GM13977 (cell line): ENCODE results near the gene SLC41A2.
"Not testable (repeated sequence)": the region's sequence is repeated elsewhere in the genome, so short reads cannot be mapped to it uniquely, and the experiment has no call there.

Experiments
- DNase-seq: peaks from one replicate; pipeline ENCODE4 v3.0.0; 2012; ENCODE audit warnings: low spot score
- in situ Hi-C: fragments of 300-500 bp; cut with MboI; formaldehyde crosslinking; loops from one replicate; pipeline ENCODE4 v1.12.0; 2022; ENCODE audit warnings: low sequenced_read_pairs, low pct_unique_long_range_greater_than_20kb, mixed read lengths, inconsistent platforms; ENCODE audit not compliant: unreplicated experiment
- TF ChIP-seq, protein P1 (sequence below): IDR thresholded peaks from 2 replicates; pipeline ENCODE4 v1.5.1; 2012; ENCODE audit warnings: mild to moderate bottlenecking, control low read depth; ENCODE audit not compliant: insufficient read depth; ENCODE audit errors: extremely low read depth, missing control alignments

The SLC41A2 gene

GRCh38 chr12:104957719-104958000, 430 bp downstream of the SLC41A2 start:
- TF ChIP-seq, protein P1, sequence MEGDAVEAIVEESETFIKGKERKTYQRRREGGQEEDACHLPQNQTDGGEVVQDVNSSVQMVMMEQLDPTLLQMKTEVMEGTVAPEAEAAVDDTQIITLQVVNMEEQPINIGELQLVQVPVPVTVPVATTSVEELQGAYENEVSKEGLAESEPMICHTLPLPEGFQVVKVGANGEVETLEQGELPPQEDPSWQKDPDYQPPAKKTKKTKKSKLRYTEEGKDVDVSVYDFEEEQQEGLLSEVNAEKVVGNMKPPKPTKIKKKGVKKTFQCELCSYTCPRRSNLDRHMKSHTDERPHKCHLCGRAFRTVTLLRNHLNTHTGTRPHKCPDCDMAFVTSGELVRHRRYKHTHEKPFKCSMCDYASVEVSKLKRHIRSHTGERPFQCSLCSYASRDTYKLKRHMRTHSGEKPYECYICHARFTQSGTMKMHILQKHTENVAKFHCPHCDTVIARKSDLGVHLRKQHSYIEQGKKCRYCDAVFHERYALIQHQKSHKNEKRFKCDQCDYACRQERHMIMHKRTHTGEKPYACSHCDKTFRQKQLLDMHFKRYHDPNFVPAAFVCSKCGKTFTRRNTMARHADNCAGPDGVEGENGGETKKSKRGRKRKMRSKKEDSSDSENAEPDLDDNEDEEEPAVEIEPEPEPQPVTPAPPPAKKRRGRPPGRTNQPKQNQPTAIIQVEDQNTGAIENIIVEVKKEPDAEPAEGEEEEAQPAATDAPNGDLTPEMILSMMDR = no peak
- in situ Hi-C loops = no loop called here
- DNase-seq = no peak

DNA sequence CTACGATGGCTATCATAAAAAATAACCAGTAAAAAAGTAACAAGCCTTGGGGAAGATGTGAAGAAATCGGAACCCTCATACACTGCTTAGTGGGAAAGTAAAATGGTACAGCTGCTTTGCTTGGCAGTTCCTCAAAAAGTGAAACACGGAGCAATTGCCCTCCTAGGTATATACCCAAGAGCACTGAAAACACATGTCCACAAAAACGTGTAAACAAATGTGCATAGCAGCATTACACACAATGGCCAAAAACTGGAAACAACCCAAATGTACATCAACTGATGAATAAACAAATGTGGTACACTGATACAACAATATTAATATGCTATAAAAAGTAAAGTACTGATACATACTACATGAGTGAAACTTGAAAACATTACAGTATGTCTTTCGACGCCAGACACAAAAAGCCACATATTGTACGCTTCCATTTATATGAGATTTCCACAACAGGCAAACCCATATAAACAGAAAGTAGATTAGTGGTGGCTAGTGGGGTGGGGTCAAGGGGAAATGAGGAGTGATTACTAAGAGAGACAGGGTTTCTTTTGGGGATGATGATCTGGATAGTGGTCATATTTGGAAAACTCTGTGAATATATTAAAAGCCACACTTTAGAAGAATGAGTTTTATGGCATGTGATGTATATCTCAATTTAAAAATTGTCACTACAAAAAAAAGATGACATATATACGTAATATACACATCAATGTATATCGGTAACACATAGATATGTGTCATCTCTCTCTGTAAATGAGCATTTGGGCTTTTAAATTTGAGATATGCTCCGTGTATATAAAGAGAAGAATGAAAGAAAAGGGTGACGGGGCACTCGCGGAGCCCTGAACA, 996 bp downstream of the SLC41A2 start:
- TF ChIP-seq, protein P1 = no peak
- no peak for DNase-seq
- in situ Hi-C loops = no loop called here

GRCh38 chr12:104955703-104956102, 2.4 kb downstream of the SLC41A2 start:
- DNase-seq = no peak
- TF ChIP-seq, protein P1 = no peak
- in situ Hi-C loops = no loop called here

DNA sequence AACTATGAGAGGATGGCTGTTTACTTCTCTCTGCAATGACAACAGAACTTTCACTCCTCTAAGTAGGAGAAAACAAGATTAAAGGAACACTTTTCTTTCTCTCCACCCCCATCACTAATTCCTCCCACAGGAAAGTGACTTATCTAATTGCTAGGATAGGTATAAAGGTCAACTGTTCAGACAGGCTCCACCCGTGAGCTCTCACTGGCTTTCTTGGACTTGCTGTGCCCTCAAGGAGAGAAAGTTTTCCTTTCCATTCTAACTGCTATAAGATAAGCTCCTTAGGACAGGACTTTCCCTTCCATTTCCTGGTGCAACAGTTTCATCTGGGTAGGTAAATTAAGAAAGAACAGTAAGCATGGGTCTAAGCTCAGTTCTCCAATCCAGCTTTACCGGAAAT, 4.8 kb downstream of the SLC41A2 start:
- TF ChIP-seq, protein P1 = no peak
- in situ Hi-C loops = no loop called here
- no peak for DNase-seq

GRCh38 chr12:104952816-104953215, 5.3 kb downstream of the SLC41A2 start:
- in situ Hi-C loops = no loop called here
- TF ChIP-seq, protein P1 = no peak
- DNase-seq = no peak

DNA sequence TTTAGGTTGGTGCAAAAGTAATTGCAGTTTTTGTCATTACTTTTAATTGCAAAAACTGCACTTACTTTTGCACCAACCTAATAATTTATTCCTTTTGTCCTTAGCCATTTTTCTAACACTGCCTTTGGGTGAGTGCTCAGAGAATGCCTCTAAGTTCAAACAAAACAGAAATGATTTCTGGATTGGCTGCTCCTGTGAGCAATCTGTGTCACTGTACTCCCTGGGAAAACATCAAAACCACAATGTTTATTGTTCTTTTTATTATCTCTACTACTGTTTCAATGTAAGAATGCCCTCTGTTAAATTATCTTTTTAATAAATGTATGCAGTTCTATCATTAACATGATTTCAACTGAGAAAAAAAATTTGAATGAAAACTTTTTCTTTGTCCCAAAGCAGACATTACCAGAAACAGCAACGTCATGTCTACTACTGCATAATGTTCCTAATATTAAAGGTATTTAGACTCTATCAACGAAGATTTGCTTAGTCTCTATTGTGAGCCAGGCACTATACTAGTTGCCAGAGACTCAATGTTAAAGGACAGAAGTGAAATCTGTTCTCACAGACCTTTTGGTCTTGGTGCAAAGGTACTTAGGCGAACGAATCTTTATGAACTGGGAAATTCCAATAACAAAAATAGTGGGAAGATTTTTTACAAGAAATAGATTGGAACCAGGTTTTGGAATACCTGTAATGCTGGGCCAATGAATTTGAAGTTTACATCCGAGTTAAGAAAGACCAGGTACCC, 6.2 kb downstream of the SLC41A2 start:
- no peak for DNase-seq
- TF ChIP-seq, protein P1 = no peak
- in situ Hi-C loops = no loop called here

GRCh38 chr12:104948716-104949115, 9.4 kb downstream of the SLC41A2 start:
- DNase-seq, in situ Hi-C loops: not testable (repeated sequence)
